Right lung (tissue), 5 donors: ENCODE measurements around the gene FRMD5. TPM values are rescaled to one million over a fixed set of nuclear protein-coding genes. Genes with fewer than 3 reads are reported as not detected.
A peak's percentile ranks its signal among the peaks of the same experiment; 100 is the strongest.

Experiments
- DNase-seq, 2 donors: peaks; one replicate each; pipeline ENCODE4 v3.0.0-alpha.2; 2013
- polyA plus RNA-seq, 5 donors: library from polyadenylated mRNA; unstranded; fragments of 120-200 nt; gene quantifications; one replicate each; pipeline versions ENCODE4 v1.2.1 to v1.2.3, GENCODE V29; 2013; ENCODE audit warnings: inconsistent platforms in 1 of 5, low replicate concordance in 1 of 5; ENCODE audit not compliant: insufficient read length in 5 of 5, insufficient read depth in 1 of 5

FRMD5 gene
- polyA plus RNA-seq, 5 donors: 1.7 to 2.0 (median 1.8) TPM

- DNase-seq: no peak
These were observed 101.2 kb downstream of the FRMD5 start for GRCh38 chr15:44093836-44094235.

- no peak for DNase-seq
These were observed 102.8 kb downstream of the FRMD5 start for GRCh38 chr15:44092221-44092620.

GRCh38 chr15:44087578-44088465 is 107.2 kb downstream of the FRMD5 start:
- DNase-seq: no peak

- DNase-seq: no peak
These were observed 110.3 kb downstream of the FRMD5 start for GRCh38 chr15:44084770-44085169.

GRCh38 chr15:44084171-44084570 is 110.9 kb downstream of the FRMD5 start:
- DNase-seq: no peak

- no peak for DNase-seq
These were observed 112.4 kb downstream of the FRMD5 start for GRCh38 chr15:44082558-44083157.

GRCh38 chr15:44081026-44082013 is 113.8 kb downstream of the FRMD5 start:
- DNase-seq: no peak

GRCh38 chr15:44075535-44075934 is 119.5 kb downstream of the FRMD5 start:
- no peak for DNase-seq

GRCh38 chr15:44069489-44069888 is 125.6 kb downstream of the FRMD5 start:
- no peak for DNase-seq

GRCh38 chr15:44068347-44068746 is 126.7 kb downstream of the FRMD5 start:
- no peak for DNase-seq

- peak; percentile 11 to 15 for DNase-seq
These were observed 128.8 kb downstream of the FRMD5 start for GRCh38 chr15:44066211-44066827.

GRCh38 chr15:44064706-44065105 is 130.4 kb downstream of the FRMD5 start:
- no peak for DNase-seq

GRCh38 chr15:44058126-44058525 is 136.9 kb downstream of the FRMD5 start:
- DNase-seq: no peak

GRCh38 chr15:44045661-44046060 is 149.4 kb downstream of the FRMD5 start:
- no peak for DNase-seq

GRCh38 chr15:44045217-44045616 is 149.9 kb downstream of the FRMD5 start:
- no peak for DNase-seq

GRCh38 chr15:44038755-44039191 is 156.3 kb downstream of the FRMD5 start:
- no peak for DNase-seq

GRCh38 chr15:44035781-44036699 is 159.0 kb downstream of the FRMD5 start:
- DNase-seq: no peak

- DNase-seq: no peak
These were observed 160.0 kb downstream of the FRMD5 start for GRCh38 chr15:44034933-44035624.

- no peak for DNase-seq
These were observed 160.7 kb downstream of the FRMD5 start for GRCh38 chr15:44034334-44034733.

- no peak for DNase-seq
These were observed 161.2 kb downstream of the FRMD5 start for GRCh38 chr15:44033894-44034293.
